GM18507 (cell line): ENCODE data around the gene CCL1.
"Not testable (repeated sequence)": the region's sequence is repeated elsewhere in the genome, so short reads cannot be mapped to it uniquely, and the experiment has no call there.

Experiments
- DNase-seq: peaks from one replicate; pipeline ENCODE4 v3.0.0; 2011; ENCODE audit warnings: low read depth; ENCODE audit not compliant: insufficient read length; ENCODE audit errors: extremely low spot score
- FAIRE-seq: peaks from 2 replicates; lab custom pipeline; 2011; peaks lifted over from hg19 to GRCh38; lab: Jason Lieb, UNC

The CCL1 gene

GRCh38 chr17:34366010-34366409 is 3.0 kb upstream of the CCL1 start:
- DNase-seq: no peak
- no peak for FAIRE-seq

- no peak for DNase-seq
- FAIRE-seq: no peak
Observed at GRCh38 chr17:34365340-34365739, 2.3 kb upstream of the CCL1 start.

- no peak for DNase-seq
- FAIRE-seq: no peak
Observed at GRCh38 chr17:34364751-34365150, 1.7 kb upstream of the CCL1 start.

- DNase-seq (peak; percentile 71), FAIRE-seq (peak; percentile 90)
Observed at GRCh38 chr17:34361478-34362061, 1.5 kb downstream of the CCL1 start.

DNA sequence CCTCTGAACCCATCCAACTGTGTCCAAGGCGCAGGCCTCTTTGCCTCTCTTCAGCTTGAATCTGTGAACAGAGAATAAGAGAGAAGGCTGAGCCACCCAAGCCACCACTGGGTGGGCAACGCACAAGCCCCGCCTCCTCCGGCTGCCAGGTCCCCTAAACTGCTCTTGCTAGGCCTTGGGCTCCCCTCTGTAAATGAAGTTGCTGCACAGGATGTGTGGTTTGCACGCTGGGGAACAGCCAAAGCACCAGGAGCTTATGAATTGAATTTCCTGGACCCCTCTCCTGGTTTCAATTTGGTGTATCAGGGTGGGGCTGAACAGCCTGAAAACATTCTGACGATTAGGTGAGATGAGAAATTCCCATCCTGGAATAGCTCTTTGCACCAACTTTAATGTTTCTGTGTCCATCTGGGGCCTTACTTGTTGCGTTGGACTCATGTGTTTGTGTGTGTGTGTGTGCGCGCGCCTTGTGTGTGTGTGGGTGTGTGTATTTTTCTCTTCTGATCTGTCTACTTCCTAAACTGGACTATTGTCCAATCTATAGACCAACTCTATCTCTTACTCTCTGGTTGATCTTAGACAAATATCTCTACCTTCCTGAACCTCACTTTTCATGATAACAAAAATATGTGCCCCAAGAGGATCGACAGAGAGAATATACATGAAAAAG is 2.3 kb downstream of the CCL1 start:
- DNase-seq (no peak), FAIRE-seq (no peak)

DNA sequence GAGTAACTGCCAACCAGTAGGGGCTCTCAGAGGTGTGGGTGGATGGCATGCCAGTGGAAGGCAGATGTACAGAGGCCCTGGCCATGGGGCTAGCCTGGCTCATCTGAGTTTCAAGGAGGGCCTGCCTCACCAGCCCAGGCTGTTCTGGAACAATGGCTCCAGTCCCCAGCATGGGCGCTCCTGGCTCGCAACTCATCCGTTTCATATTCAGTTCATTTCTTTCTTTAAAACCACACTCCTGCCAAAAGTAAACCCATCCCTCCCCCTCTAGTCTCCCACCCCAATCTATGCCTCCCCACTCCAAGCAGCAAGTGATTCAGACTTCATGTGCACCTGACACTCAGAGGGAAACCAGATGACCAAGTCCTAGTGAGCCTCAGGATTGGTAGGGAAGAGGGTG is 4.4 kb downstream of the CCL1 start:
- no peak for FAIRE-seq
- DNase-seq: no peak

DNA sequence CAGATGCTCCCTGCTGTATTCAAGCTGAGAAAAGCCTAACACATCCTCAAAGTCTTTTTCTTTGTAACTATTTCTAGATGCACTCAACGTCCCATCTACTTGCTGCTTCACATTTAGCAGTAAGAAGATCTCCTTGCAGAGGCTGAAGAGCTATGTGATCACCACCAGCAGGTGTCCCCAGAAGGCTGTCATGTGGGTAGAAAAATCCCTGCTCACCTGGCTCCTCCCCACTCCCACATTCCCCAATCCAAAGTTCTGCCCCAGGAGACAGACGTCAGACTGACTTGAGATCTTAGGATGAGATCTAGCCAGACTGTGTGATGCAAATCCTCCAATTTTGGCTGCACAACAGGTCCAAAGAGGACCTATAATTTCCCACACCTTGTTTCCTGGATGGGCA is 5.6 kb downstream of the CCL1 start:
- no peak for DNase-seq
- FAIRE-seq: no peak

GRCh38 chr17:34356194-34356593 is 6.8 kb downstream of the CCL1 start, which contains the start of gene CCL13:
CCL13 (plus strand) TSS chr17:34356480; CDS start chr17:34356527, 47 bp downstream.
- FAIRE-seq (no peak), DNase-seq (no peak)

- DNase-seq (no peak), FAIRE-seq (no peak)
Observed at GRCh38 chr17:34354637-34355036, 8.4 kb downstream of the CCL1 start.

DNA sequence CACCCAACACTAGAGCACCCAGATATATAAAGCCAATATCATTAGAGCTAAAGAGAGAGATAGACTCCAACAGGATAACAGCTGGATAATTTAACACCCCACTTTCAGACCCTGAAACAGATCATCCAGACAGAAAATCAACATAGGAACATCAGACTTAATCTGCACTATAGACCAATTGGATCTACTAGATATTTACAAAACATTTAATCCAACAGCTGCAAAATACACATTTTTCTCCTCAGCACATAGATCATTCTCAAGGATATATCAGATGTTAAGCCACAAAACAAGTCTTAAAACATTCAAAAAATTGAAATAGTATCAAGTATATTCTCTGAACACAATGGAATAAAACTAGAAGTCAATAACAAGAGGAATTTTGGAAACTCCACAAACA is 10.8 kb downstream of the CCL1 start:
- DNase-seq: no peak
- no peak for FAIRE-seq

DNA sequence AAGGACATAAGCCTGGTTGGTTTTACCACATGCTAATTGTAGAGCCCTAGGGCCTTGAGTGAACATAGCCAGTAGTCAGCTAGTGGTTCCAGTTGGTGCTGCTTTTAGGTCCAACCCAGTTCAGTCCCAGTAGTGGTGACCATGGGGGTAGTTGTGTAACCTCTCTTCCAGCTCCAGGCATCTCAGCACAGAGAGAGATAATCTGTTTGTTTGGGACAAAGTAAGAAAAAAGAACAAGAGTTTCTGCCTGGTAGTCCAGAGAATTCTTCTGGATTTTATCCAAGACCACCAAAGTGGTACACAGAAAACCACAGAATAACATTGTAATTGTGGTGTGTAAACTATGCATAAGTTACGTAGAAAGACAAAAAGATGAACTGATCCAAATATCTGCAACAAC is 11.9 kb downstream of the CCL1 start:
- FAIRE-seq: no peak
- DNase-seq: no peak

DNA sequence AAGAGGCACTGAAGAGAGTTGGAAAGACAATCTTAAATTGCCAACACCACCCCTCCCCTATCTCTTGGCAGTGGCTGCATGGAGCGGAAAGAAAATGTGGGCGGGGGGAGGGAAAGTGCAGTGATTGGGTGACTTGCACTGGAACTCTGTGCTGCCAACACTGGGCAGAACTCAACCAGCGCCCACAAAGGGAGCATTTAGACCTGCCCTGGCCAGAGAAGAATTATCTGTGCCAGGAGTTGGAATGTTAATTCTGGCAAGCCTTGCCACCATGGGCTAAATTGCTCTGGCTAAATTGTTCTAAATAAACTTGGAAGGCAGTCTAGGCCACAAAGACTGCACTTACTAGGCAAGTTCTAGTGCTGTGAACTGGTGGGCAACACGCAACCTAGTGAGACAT is 13.3 kb downstream of the CCL1 start:
- FAIRE-seq: no peak

GRCh38 chr17:34347063-34347462 is 16.0 kb downstream of the CCL1 start:
- DNase-seq (no peak), FAIRE-seq (no peak)

More for the DNA sequence above, 13.3 kb downstream of the CCL1 start:
- DNase-seq: no peak

DNA sequence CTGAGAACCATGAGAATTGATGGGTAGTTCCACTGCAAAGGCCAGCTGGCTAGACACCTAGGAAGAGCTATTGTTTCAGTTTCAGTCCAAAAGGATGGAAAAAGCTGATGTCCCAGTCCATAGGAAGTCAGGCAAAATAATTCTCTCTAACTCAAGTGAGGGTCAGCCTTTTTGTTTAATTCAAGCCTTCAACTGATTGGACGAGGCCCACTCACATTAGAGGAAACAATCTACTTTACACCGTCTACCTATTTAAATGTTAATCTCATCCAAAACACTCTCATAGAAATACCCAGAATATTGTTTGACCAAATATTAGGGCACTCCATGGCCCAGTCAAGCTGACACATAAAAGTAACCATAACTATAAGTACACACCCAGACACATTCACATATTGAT is 21.1 kb downstream of the CCL1 start:
- FAIRE-seq (no peak), DNase-seq (no peak)

GRCh38 chr17:34339138-34339770 is 23.8 kb downstream of the CCL1 start:
- FAIRE-seq (no peak), DNase-seq (no peak)

- FAIRE-seq (no peak), DNase-seq (no peak)
Observed at GRCh38 chr17:34337701-34338100, 25.3 kb downstream of the CCL1 start.

DNA sequence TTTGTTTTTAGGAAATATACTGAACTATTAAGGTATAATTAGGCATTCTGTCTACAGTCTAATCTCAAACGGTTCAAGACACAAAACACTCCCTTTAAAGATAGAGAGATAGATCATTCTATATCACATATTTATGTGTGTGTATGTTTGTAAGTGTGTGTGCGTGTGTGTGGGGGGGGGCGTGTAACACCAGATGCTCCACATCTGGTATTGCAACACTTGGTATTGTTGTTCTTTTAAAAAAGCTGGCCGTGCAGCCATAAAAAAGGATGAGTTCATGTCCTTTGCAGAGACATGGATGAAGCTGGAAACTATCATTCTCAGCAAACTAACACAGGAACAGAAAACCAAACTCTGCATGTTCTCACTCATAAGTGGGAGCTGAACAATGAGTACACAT is 35.5 kb downstream of the CCL1 start:
- not testable (repeated sequence) for DNase-seq, FAIRE-seq

DNA sequence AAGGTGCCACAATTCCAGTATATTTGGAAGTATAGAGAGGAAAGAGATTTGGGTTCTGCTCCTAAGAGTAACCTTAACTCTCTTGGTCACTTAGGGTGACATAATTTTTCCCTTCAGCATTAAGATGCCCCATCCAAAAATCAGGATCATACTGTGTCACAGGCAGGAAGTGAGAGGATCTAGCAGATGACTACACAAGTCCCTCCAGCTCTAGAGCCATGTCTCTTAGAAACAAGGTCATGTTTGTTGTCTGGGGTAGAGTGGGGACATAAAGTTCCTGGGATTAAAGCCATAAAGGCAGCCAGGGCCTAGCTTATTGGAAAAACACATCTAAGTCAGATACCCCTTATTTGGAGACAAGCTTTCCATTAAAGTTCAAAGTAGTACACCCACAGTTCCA is 41.1 kb downstream of the CCL1 start:
- DNase-seq (no peak), FAIRE-seq (no peak)

- DNase-seq: no peak
- FAIRE-seq: no peak
Observed at GRCh38 chr17:34319039-34319483, 44.0 kb downstream of the CCL1 start, which contains the start of gene CCL8. CCL8 (plus strand) TSS chr17:34319435; CDS start chr17:34319502, 67 bp downstream.

- no peak for DNase-seq
- no peak for FAIRE-seq
Observed at GRCh38 chr17:34318474-34318873, 44.6 kb downstream of the CCL1 start.

DNA sequence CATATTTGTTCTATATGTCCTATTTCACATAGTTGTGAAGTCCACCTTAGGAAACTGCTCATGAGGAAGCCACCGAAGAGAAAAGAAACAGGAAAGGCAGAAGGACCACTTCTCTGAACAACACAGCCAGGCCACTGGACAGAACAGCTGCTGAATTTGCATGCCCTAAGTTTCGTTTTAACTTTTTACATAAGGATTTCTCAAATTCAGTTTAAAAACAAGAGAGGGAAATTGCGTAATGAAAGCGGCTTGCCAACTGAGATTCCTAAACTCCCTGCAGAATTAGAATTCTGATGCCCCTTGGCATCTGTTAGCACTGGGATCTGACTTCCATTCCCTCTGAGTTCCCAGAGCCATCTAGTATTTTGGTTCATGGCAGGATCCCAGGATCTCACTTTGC is 48.8 kb downstream of the CCL1 start:
- FAIRE-seq (peak; percentile 29), DNase-seq (no peak)
